ENCODE results near the gene MXD4.

DNA sequence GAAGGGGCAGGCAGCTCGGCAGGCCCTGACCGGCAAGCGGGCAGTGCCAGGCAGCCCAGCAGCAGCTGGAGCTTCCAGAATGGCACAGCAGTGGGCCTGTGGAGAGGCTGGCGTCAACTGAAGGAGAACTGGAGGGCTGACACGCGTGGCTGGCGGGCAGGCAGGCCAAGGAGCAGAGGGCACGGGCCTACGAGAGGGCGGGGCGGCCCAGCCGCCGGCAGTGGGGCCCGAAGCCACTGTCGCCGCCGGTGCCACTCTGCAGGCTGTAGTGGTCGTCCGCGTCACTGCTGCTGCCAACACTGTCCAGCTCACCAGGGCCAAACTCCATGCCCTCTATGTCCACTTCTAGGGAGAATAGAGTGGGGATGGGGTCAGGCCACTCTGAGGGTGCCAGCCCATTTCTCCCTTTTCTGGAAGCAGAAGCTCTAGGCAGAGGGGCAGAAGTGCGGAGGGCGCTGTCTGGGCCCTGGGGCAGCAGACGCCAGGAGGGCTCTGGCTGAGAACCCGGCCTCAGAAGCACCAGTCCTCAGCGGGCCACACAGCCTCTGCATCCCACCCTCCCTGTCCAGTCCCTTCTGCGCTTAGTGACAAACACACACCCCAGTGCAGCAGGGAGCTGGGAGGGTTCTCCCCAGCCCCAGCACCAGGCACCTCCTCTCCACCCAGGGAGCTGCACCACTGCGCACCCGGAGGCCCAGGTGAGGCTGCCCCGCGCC is 11.4 kb downstream of the MXD4 start:
- TF ChIP-seq EZH2 (IDR thresholded peaks at IDR 0.05): no peak
- no peak for TF ChIP-seq CTCF (IDR thresholded peaks at IDR 0.05)

Measured in neural progenitor cell (in vitro differentiated cells).